GM13976 (cell line): Measurements from ENCODE around the gene FBN1.

ENCODE experiments used
- DNase-seq: peaks from one replicate; pipeline ENCODE4 v3.0.0; 2012; ENCODE audit warnings: low spot score
- CTCF ChIP-seq: IDR thresholded peaks from 2 replicates; pipeline ENCODE4 v1.5.1; 2012; ENCODE audit warnings: borderline replicate concordance, mild to moderate bottlenecking; ENCODE audit not compliant: insufficient read depth; ENCODE audit errors: extremely low read depth, missing control alignments, control extremely low read depth
- in situ Hi-C: fragments of 300-500 bp; cut with MboI; formaldehyde crosslinking; loops from one replicate; pipeline ENCODE4 v1.12.0; 2022; ENCODE audit warnings: low sequenced_read_pairs, mixed read lengths, inconsistent platforms; ENCODE audit not compliant: unreplicated experiment

The FBN1 gene

GRCh38 chr15:48557335-48557734, 88.2 kb downstream of the FBN1 start:
- in situ Hi-C loops, result no loop called here
- DNase-seq, result no peak
- no peak for TF ChIP-seq CTCF

GRCh38 chr15:48556159-48556897, 89.2 kb downstream of the FBN1 start:
- no peak for DNase-seq
- TF ChIP-seq CTCF, result no peak
- in situ Hi-C loops, result no loop called here

- no peak for DNase-seq
- no peak for TF ChIP-seq CTCF
- in situ Hi-C loops, result no loop called here
Measured at GRCh38 chr15:48555241-48555881, 90.1 kb downstream of the FBN1 start.

- in situ Hi-C loops, result no loop called here
- no peak for DNase-seq
- no peak for TF ChIP-seq CTCF
Measured at GRCh38 chr15:48554112-48554511, 91.4 kb downstream of the FBN1 start.

GRCh38 chr15:48553559-48553958, 92.0 kb downstream of the FBN1 start:
- TF ChIP-seq CTCF, result no peak
- DNase-seq, result no peak
- in situ Hi-C loops, result no loop called here

- DNase-seq, result no peak
- in situ Hi-C loops, result no loop called here
- TF ChIP-seq CTCF, result no peak
Measured at GRCh38 chr15:48550822-48551525, 94.5 kb downstream of the FBN1 start.
